ENCODE results near the gene DLX1. TPM values are rescaled to one million over a fixed set of nuclear protein-coding genes. Genes with fewer than 3 reads are reported as not detected.
"Not testable (repeated sequence)": the region's sequence is repeated elsewhere in the genome, so short reads cannot be mapped to it uniquely, and the experiment has no call there.

Gene DLX1
- total RNA-seq, 1 experiment from 2014 or later, result 2.0 TPM

- TF ChIP-seq SRF (IDR thresholded peaks at IDR 0.05; ENCODE audit: low read depth) (no peak), ELF1 (IDR thresholded peaks at IDR 0.05; ENCODE audit: borderline replicate concordance, low read depth) (no peak), ZFX (IDR thresholded peaks at IDR 0.05) (no peak)
These were observed 51.8 kb downstream of the DLX1 start (continued) for GRCh38 chr2:172137109-172137508.

DNA sequence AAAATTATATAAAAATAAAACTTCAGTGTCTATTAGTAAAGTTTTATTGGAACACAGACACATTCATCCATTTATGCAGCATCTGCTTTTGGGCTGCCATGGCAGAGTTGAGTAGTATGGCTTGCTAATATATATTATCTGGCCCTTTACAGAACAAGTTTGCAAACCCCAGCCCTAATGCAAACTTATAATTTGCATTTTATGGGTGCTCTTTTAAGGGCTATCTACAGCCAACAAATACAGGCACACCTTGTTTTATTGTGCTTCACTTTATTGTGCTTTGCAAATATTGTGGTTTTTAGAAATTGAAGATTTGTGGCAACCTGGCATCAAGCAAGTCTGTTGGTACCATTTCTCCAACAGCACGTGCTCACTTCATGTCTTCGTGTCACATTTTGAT lies 52.6 kb downstream of the DLX1 start:
- no peak for DNase-seq (ENCODE audit: low read depth, low spot score)
- no peak overlapping the region for H2AFZ ChIP-seq (ENCODE audit: low read depth, low read length, poor library complexity, severe bottlenecking)
- no peaks in the 10 kb centered on the region for H3K79me2 ChIP-seq (ENCODE audit: insufficient read depth, low read length)
- H4K20me1 ChIP-seq (ENCODE audit: insufficient read depth), result no peaks in the 10 kb centered on the region
- no peak overlapping the region for H3K4me3 ChIP-seq (replicated peaks in 1 of 2; ENCODE audit: low read depth in 1 of 2, low read length in 2 of 2)
- ChIA-PET RAD21 (ENCODE audit: low non-redundant PET in 1 of 2, low total read pairs in 2 of 2, uncharacterized antibody in 2 of 2, unreplicated experiment in 2 of 2) (no interaction called here), CTCF (no interaction called here), POLR2A (no interaction called here)
- no peak for ATAC-seq
- no peaks in the 10 kb centered on the region for H3K4me1 ChIP-seq (ENCODE audit: control insufficient read depth in 1 of 2, insufficient read depth in 2 of 2, low read length in 2 of 2)
- H3K9me3 ChIP-seq (ENCODE audit: control insufficient read depth in 1 of 2, insufficient read depth in 1 of 2, low read depth in 1 of 2, low read length in 2 of 2), result no peaks in the 10 kb centered on the region
- no peak overlapping the region for H3K27ac ChIP-seq (ENCODE audit: low read depth, low read length)
- no peaks in the 10 kb centered on the region for H3K27me3 ChIP-seq (ENCODE audit: insufficient read depth, low read length)
- H3K4me2 ChIP-seq (ENCODE audit: low read length), result no peak overlapping the region
- no TSS peak for BruUV-seq (replicated peaks)
- no peak for TF ChIP-seq EZH2phosphoT487 (IDR thresholded peaks at IDR 0.05; ENCODE audit: borderline replicate concordance)
- TF ChIP-seq FOSL1 (IDR thresholded peaks at IDR 0.05; ENCODE audit: low read depth), result no peak
- no peak for TF ChIP-seq ELF1 (IDR thresholded peaks at IDR 0.05; ENCODE audit: borderline replicate concordance, low read depth)
- TF ChIP-seq TCF7L2 (IDR thresholded peaks at IDR 0.05; ENCODE audit: borderline replicate concordance, extremely low read depth, insufficient read depth, insufficient read length), result no peak
- TF ChIP-seq CEBPB (IDR thresholded peaks at IDR 0.05; ENCODE audit: low read depth), result no peak
- no peak for TF ChIP-seq JUND (IDR thresholded peaks at IDR 0.05)
- no peak for TF ChIP-seq SRF (IDR thresholded peaks at IDR 0.05; ENCODE audit: low read depth)
- TF ChIP-seq SP1 (IDR thresholded peaks at IDR 0.05; ENCODE audit: low read depth), result no peak
- TF ChIP-seq EZH2 (IDR thresholded peaks at IDR 0.05), result no peak
- no peak for TF ChIP-seq ZFX (IDR thresholded peaks at IDR 0.05)
- TF ChIP-seq POLR2AphosphoS5 (IDR thresholded peaks at IDR 0.05; ENCODE audit: low read depth, low read length), result no peak
- no peak for TF ChIP-seq SIN3A (IDR thresholded peaks at IDR 0.05; ENCODE audit: low read depth)
- TF ChIP-seq CBX3 (IDR thresholded peaks at IDR 0.05; ENCODE audit: low read depth), result no peak
- no peak for TF ChIP-seq EGR1 (IDR thresholded peaks at IDR 0.05; ENCODE audit: low read depth)
- TF ChIP-seq YY1 (IDR thresholded peaks at IDR 0.05; ENCODE audit: extremely low read depth, insufficient replicate concordance, low read depth, low read length), result no peak
- TF ChIP-seq ZBTB33 (IDR thresholded peaks at IDR 0.05; ENCODE audit: extremely low read depth, insufficient replicate concordance, low read length), result no peak
- intact Hi-C loops (cut with micrococcal nuclease), result no loop called here
- H3K9me2 ChIP-seq (ENCODE audit: insufficient read depth), result no peaks in the 10 kb centered on the region
- H3K9ac ChIP-seq (ENCODE audit: low read length), result no peak overlapping the region
- no peaks in the 10 kb centered on the region for H3K36me3 ChIP-seq (ENCODE audit: control insufficient read depth in 1 of 2, insufficient read depth in 2 of 2, low read length in 2 of 2)

- POLR2A ChIA-PET; H3K9me3 ChIP-seq (ENCODE audit: control insufficient read depth in 1 of 2, insufficient read depth in 1 of 2, low read depth in 1 of 2, low read length in 2 of 2); CTCF ChIA-PET; H3K79me2 ChIP-seq (ENCODE audit: insufficient read depth, low read length); H3K4me1 ChIP-seq (ENCODE audit: control insufficient read depth in 1 of 2, insufficient read depth in 2 of 2, low read length in 2 of 2); H2AFZ ChIP-seq (ENCODE audit: low read depth, low read length, poor library complexity, severe bottlenecking); H3K36me3 ChIP-seq (ENCODE audit: control insufficient read depth in 1 of 2, insufficient read depth in 2 of 2, low read length in 2 of 2); ATAC-seq; BruUV-seq (replicated peaks); H3K4me2 ChIP-seq (ENCODE audit: low read length); H3K4me3 ChIP-seq (replicated peaks in 1 of 2; ENCODE audit: low read depth in 1 of 2, low read length in 2 of 2); H3K9me2 ChIP-seq (ENCODE audit: insufficient read depth); RAD21 ChIA-PET (ENCODE audit: low non-redundant PET in 1 of 2, low total read pairs in 2 of 2, uncharacterized antibody in 2 of 2, unreplicated experiment in 2 of 2); H3K27me3 ChIP-seq (ENCODE audit: insufficient read depth, low read length); H3K27ac ChIP-seq (ENCODE audit: low read depth, low read length); DNase-seq (ENCODE audit: low read depth, low spot score); H4K20me1 ChIP-seq (ENCODE audit: insufficient read depth); H3K9ac ChIP-seq (ENCODE audit: low read length); intact Hi-C loops (cut with micrococcal nuclease): not testable (repeated sequence)
These were observed 53.4 kb downstream of the DLX1 start for GRCh38 chr2:172138727-172139126.
